ENCODE measurements around the gene MED31. TPM values are rescaled to one million over a fixed set of nuclear protein-coding genes. Genes with fewer than 3 reads are reported as not detected.

Gene MED31
- total and polyA plus RNA-seq, 12 donors: 8.4 to 18.6 (median 14.6) TPM

GRCh38 chr17:6690641-6691040 lies 39.2 kb upstream of the MED31 start:
- TF ChIP-seq CTCF (IDR thresholded peaks at IDR 0.05): no peak
- DNase-seq (no peak), ATAC-seq (no peak)
- peaks cover 0 to 30% (median 8%) of the 10 kb centered on the region in 7 donors for H3K27me3 ChIP-seq
- H3K27ac ChIP-seq: no peak overlapping the region
- no peaks in the 10 kb centered on the region for H3K4me1 ChIP-seq
- H3K9me3 ChIP-seq: no peaks in the 10 kb centered on the region
- WGBS, 2 donors: 80 to 87% methylated on average over 11 of the region's 11 CpGs
- no peak overlapping the region for H3K4me3 ChIP-seq
- H3K36me3 ChIP-seq: no peaks in the 10 kb centered on the region
- intact Hi-C loops (cut with DNase I): no loop called here

- Histone ChIP-seq H3K36me3 (no peaks in the 10 kb centered on the region), H3K4me1 (no peaks in the 10 kb centered on the region), H3K4me3 (no peak overlapping the region), H3K9me3 (no peaks in the 10 kb centered on the region), H3K27ac (no peak overlapping the region), H3K27me3 (peaks cover 0 to 30% (median 14%) of the 10 kb centered on the region in 7 donors)
- DNase-seq: no peak
- 81 to 86% methylated on average over 9 of the region's 9 CpGs for WGBS, 2 donors
- intact Hi-C loops (cut with DNase I): no loop called here
- no peak for ATAC-seq
- no peak for TF ChIP-seq CTCF (IDR thresholded peaks at IDR 0.05)
These were observed 37.5 kb upstream of the MED31 start for GRCh38 chr17:6688944-6689343.

GRCh38 chr17:6686026-6686425 lies 34.6 kb upstream of the MED31 start:
- 80 to 82% methylated on average over 4 of the region's 4 CpGs for WGBS, 2 donors
- Histone ChIP-seq H3K4me3 (no peak overlapping the region), H3K9me3 (no peaks in the 10 kb centered on the region), H3K36me3 (no peaks in the 10 kb centered on the region), H3K4me1 (no peaks in the 10 kb centered on the region), H3K27me3 (peaks cover 0 to 25% (median 14%) of the 10 kb centered on the region in 7 donors), H3K27ac (no peak overlapping the region)
- intact Hi-C loops (cut with DNase I): no loop called here
- no peak for DNase-seq
- no peak for ATAC-seq
- TF ChIP-seq CTCF (IDR thresholded peaks at IDR 0.05): no peak

- WGBS, 2 donors: 76 to 78% methylated on average over 14 of the region's 14 CpGs
These were observed 33.7 kb upstream of the MED31 start for GRCh38 chr17:6684881-6685767.

More at GRCh38 chr17:6684881-6685767, 33.7 kb upstream of the MED31 start:
- H3K27me3 ChIP-seq: peaks cover 0 to 21% (median 17%) of the 10 kb centered on the region in 7 donors
- H3K4me3 ChIP-seq: no peak overlapping the region
- H3K36me3 ChIP-seq: no peaks in the 10 kb centered on the region
- H3K27ac ChIP-seq: no peak overlapping the region
- DNase-seq (no peak), ATAC-seq (no peak)
- H3K4me1 ChIP-seq: no peaks in the 10 kb centered on the region
- no peak for TF ChIP-seq CTCF (IDR thresholded peaks at IDR 0.05)
- no peaks in the 10 kb centered on the region for H3K9me3 ChIP-seq
- intact Hi-C loops (cut with DNase I): no loop called here
